ENCODE data around the gene AKAP13. TPM values are rescaled to one million over a fixed set of nuclear protein-coding genes. Genes with fewer than 3 reads are reported as not detected.
A peak's percentile ranks its signal among the peaks of the same experiment; 100 is the strongest.

The AKAP13 gene
- total and polyA plus RNA-seq, 2 of the 13 experiments (the other 11 are each of a cell fraction or from before 2014, with no cell fraction given), result 6.7 to 27.1 TPM

GRCh38 chr15:85412956-85413854 lies 32.8 kb downstream of the AKAP13 start (continued):
- TF ChIP-seq MLX (CRISPR knock-in tag; IDR thresholded peaks at IDR 0.05) (0 out of 2 replicates have a peak, but pooled peaks have one; percentile 58), ATF7 (IDR thresholded peaks at IDR 0.05) (no peak), ATF7 (CRISPR knock-in tag; IDR thresholded peaks at IDR 0.05) (no peak), ZMAT3 (CRISPR knock-in tag; conservative IDR thresholded peaks at IDR 0.05) (no peak), TSC22D2 (CRISPR knock-in tag; IDR thresholded peaks at IDR 0.05; ENCODE audit: borderline replicate concordance) (no peak), U2AF1 (optimal IDR thresholded peaks at IDR 0.05; ENCODE audit: low read depth, low read length) (no peak), POGK (CRISPR knock-in tag; conservative IDR thresholded peaks at IDR 0.05) (no peak), DPF2 (CRISPR knock-in tag; IDR thresholded peaks at IDR 0.05; ENCODE audit: borderline replicate concordance, low read depth) (0 out of 2 replicates have a peak, but pooled peaks have one; percentile 58), GLI4 (CRISPR knock-in tag; IDR thresholded peaks at IDR 0.05; ENCODE audit: borderline replicate concordance) (no peak), ZNF414 (CRISPR knock-in tag; IDR thresholded peaks at IDR 0.05) (no peak), PCBP1 (IDR thresholded peaks at IDR 0.05; ENCODE audit: borderline replicate concordance, low read depth, low read length) (no peak), ARID3A (IDR thresholded peaks at IDR 0.05; ENCODE audit: low read depth, low read length) (peak; percentile 58; the same call in 1 of the 2 replicates), TCF7 (IDR thresholded peaks at IDR 0.05; ENCODE audit: low read depth) (peak; percentile 61; the same call in 1 of the 2 replicates), KDM4B (CRISPR knock-in tag; IDR thresholded peaks at IDR 0.05) (no peak), RXRA (CRISPR knock-in tag; IDR thresholded peaks at IDR 0.05) (peak; percentile 94; the same call in 1 of the 2 replicates), PRDM10 (CRISPR knock-in tag; IDR thresholded peaks at IDR 0.05; ENCODE audit: low read depth) (peak; percentile 39; the same call in 1 of the 2 replicates), ZNF691 (CRISPR knock-in tag; IDR thresholded peaks at IDR 0.05; ENCODE audit: borderline replicate concordance, low read depth) (no peak; the same call in 1 of the 2 replicates), PHB2 (IDR thresholded peaks at IDR 0.05; ENCODE audit: partially characterized antibody) (no peak), MEIS2 (CRISPR knock-in tag; IDR thresholded peaks at IDR 0.05) (no peak)
